Fibroblast of lung (primary cell): ENCODE data around the gene TNRC6C. TPM values are rescaled to one million over a fixed set of nuclear protein-coding genes. Genes with fewer than 3 reads are reported as not detected.

Source experiments
- DNase-seq, 2 donors: peaks; one replicate each; pipeline versions ENCODE4 v3.0.0 to v3.0.0-alpha.2; 2010; ENCODE audit warnings: low read depth in 2 of 2
- H2AFZ ChIP-seq: 2 replicates; pipeline ENCODE4 v1.5.1; 2012; ENCODE audit warnings: low read length, control low read depth, inconsistent platforms
- H3K27ac ChIP-seq: 2 replicates; pipeline ENCODE4 v1.5.1; 2011; ENCODE audit warnings: low read length, control low read depth; ENCODE audit not compliant: insufficient read depth
- H3K27me3 ChIP-seq: 2 replicates; pipeline ENCODE4 v1.5.1; 2011; ENCODE audit warnings: mild to moderate bottlenecking, low read length; ENCODE audit not compliant: control insufficient read depth, insufficient read depth
- H3K36me3 ChIP-seq: 2 replicates; pipeline ENCODE4 v1.5.1; 2011; ENCODE audit warnings: low read length; ENCODE audit not compliant: control insufficient read depth, insufficient read depth
- H3K4me1 ChIP-seq: 2 replicates; pipeline ENCODE4 v1.5.1; 2011; ENCODE audit warnings: low read length; ENCODE audit not compliant: control insufficient read depth, insufficient read depth; ENCODE audit errors: extremely low read depth
- H3K4me2 ChIP-seq: 2 replicates; pipeline ENCODE4 v1.5.1; 2011; ENCODE audit warnings: low read length, control low read depth; ENCODE audit not compliant: insufficient read depth; ENCODE audit errors: extremely low read depth
- H3K4me3 ChIP-seq, 4 experiments: fragments of 200-600 bp in 1 of 4; sonication (generic) in 1 of 4; replicated peaks in 1 of 4; 2 replicates each; pipeline ENCODE4 v1.5.1; 2011 to 2016; ENCODE audit warnings: low read length in 4 of 4, low read depth in 3 of 4, mild to moderate bottlenecking in 3 of 4, control low read depth in 2 of 4, inconsistent platforms in 1 of 4, mixed read lengths in 1 of 4; ENCODE audit not compliant: insufficient read depth in 1 of 4; ENCODE audit errors: control extremely low read depth in 1 of 4
- H3K79me2 ChIP-seq: 2 replicates; pipeline ENCODE4 v1.5.1; 2012; ENCODE audit warnings: mild to moderate bottlenecking, low read length, inconsistent platforms; ENCODE audit not compliant: control insufficient read depth, insufficient read depth
- H3K9ac ChIP-seq: 2 replicates; pipeline ENCODE4 v1.5.1; 2011; ENCODE audit warnings: mild to moderate bottlenecking, low read length, control low read depth; ENCODE audit not compliant: insufficient read depth
- H3K9me3 ChIP-seq: 2 replicates; pipeline ENCODE4 v1.5.1; 2012; ENCODE audit warnings: low read depth, low read length; ENCODE audit not compliant: control insufficient read depth, insufficient read depth
- H4K20me1 ChIP-seq: 2 replicates; pipeline ENCODE4 v1.5.1; 2011; ENCODE audit warnings: low read length; ENCODE audit not compliant: control insufficient read depth, insufficient read depth; ENCODE audit errors: extremely low read depth
- EZH2 ChIP-seq: IDR thresholded peaks from 2 replicates; pipeline ENCODE4 v1.5.1; 2012; ENCODE audit warnings: low read length, control low read depth, mild to moderate bottlenecking; ENCODE audit errors: missing control alignments
- polyA plus RNA-seq, 2 donors: library from polyadenylated mRNA; depleted of rRNA in 1 of 2; stranded (reverse) in 1 of 2; unstranded in 1 of 2; fragments of >200 nt; gene quantifications; 2 replicates each; pipeline ENCODE4 v1.2.1, GENCODE V29; 2011 to 2012; ENCODE audit warnings: missing spikeins in 1 of 2
- total RNA-seq: library from RNA; depleted of rRNA; stranded (reverse); fragments of >200 nt; gene quantifications from 2 replicates; pipeline ENCODE4 v1.2.1, GENCODE V29; 2014
- TF ChIP-seq, protein P1 (sequence below), 2 donors: IDR thresholded peaks in 1 of 2; conservative IDR thresholded peaks in 1 of 2; 1 replicate in 1 of 2; 2 replicates in 1 of 2; pipeline ENCODE4 v1.5.1; 2011 to 2012; ENCODE audit warnings: low read length in 2 of 2, control low read depth in 1 of 2, inconsistent platforms in 1 of 2, low read depth in 1 of 2, mild to moderate bottlenecking in 1 of 2

Gene TNRC6C
- total and polyA plus RNA-seq, 2 donors (not counting 1 experiment from before 2014, with no cell fraction given) = 2.1 to 4.6 TPM

DNA sequence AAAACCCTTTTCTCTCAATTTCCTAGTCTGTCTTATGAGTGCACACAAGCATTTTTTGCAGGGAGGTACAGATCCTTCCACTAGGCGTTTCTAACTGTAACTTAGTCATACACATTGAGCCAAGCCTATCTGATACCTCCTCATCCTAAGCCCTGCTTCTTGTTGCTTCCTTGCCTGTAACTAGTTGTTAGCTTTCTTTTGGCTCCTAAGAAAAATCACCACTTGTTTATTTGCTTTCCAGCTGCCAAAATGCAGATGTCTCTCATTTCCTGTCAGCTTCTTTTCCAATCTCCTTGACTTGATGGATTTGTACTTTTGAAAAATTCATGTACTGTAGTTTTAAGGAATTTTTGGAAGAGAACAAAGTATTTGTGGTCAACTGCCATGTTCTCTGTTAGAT lies 73.7 kb downstream of the TNRC6C start:
- Histone ChIP-seq H3K36me3 (no peaks in the 10 kb centered on the region), H3K4me1 (peaks cover 5% of the 10 kb centered on the region), H3K9ac (no peak overlapping the region), H3K27me3 (no peaks in the 10 kb centered on the region), H3K4me2 (peak overlapping the region; percentile 68), H3K79me2 (no peaks in the 10 kb centered on the region), H4K20me1 (no peaks in the 10 kb centered on the region), H3K27ac (peak overlapping the region; percentile 65), H2AFZ (no peak overlapping the region), H3K9me3 (no peaks in the 10 kb centered on the region), H3K4me3 (no peak overlapping the region)
- TF ChIP-seq, protein P1, sequence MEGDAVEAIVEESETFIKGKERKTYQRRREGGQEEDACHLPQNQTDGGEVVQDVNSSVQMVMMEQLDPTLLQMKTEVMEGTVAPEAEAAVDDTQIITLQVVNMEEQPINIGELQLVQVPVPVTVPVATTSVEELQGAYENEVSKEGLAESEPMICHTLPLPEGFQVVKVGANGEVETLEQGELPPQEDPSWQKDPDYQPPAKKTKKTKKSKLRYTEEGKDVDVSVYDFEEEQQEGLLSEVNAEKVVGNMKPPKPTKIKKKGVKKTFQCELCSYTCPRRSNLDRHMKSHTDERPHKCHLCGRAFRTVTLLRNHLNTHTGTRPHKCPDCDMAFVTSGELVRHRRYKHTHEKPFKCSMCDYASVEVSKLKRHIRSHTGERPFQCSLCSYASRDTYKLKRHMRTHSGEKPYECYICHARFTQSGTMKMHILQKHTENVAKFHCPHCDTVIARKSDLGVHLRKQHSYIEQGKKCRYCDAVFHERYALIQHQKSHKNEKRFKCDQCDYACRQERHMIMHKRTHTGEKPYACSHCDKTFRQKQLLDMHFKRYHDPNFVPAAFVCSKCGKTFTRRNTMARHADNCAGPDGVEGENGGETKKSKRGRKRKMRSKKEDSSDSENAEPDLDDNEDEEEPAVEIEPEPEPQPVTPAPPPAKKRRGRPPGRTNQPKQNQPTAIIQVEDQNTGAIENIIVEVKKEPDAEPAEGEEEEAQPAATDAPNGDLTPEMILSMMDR (conservative IDR thresholded peaks at IDR 0.05 in 1 of 2, IDR thresholded peaks at IDR 0.05 in 1 of 2; ENCODE audit: low read depth in 1 of 2, low read length in 2 of 2) = peak in 1 of 2 donors; percentile 21
- TF ChIP-seq EZH2 = no peak
- peak; percentile 52 to 70 for DNase-seq

- Histone ChIP-seq H3K9me3 (no peaks in the 10 kb centered on the region), H3K4me2 (no peak overlapping the region), H3K79me2 (no peaks in the 10 kb centered on the region), H3K4me3 (no peak overlapping the region), H3K9ac (no peak overlapping the region), H3K36me3 (no peaks in the 10 kb centered on the region), H3K27me3 (no peaks in the 10 kb centered on the region), H4K20me1 (no peaks in the 10 kb centered on the region), H3K4me1 (peaks cover 5% of the 10 kb centered on the region), H2AFZ (no peak overlapping the region), H3K27ac (peak overlapping the region; percentile 47)
- DNase-seq = peak in 1 of 2 donors; percentile 41
- TF ChIP-seq, protein P1 (conservative IDR thresholded peaks at IDR 0.05 in 1 of 2, IDR thresholded peaks at IDR 0.05 in 1 of 2; ENCODE audit: low read depth in 1 of 2, low read length in 2 of 2) = no peak
- TF ChIP-seq EZH2 = no peak
Measured at GRCh38 chr17:78034429-78035091, 76.1 kb downstream of the TNRC6C start.

DNA sequence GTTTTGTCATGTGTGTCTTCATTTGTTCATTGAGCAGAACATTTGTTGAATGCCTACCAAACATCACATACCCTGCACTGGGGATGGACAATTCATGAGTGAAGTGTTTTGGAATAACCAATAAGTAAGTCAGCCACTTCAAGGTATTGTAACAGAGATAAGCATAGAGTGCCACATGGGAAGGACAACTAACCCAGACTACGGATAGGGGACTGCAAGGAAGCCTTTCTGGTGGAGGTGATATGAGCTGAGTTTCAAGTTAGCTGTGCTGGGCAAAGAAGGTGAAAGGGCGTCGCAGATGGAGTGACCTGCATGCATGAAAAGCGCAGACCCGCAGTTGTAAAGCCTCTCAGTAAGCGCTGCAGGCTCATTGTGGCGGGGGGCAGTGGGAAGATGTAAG lies 78.8 kb downstream of the TNRC6C start:
- Histone ChIP-seq H3K9me3 (no peaks in the 10 kb centered on the region), H2AFZ (no peak overlapping the region), H4K20me1 (no peaks in the 10 kb centered on the region), H3K27ac (no peak overlapping the region), H3K4me2 (no peak overlapping the region), H3K9ac (no peak overlapping the region), H3K4me1 (peaks cover 2% of the 10 kb centered on the region), H3K36me3 (no peaks in the 10 kb centered on the region), H3K79me2 (no peaks in the 10 kb centered on the region), H3K4me3 (no peak overlapping the region), H3K27me3 (no peaks in the 10 kb centered on the region)
- no peak for DNase-seq
- TF ChIP-seq EZH2 = no peak
- TF ChIP-seq, protein P1 (conservative IDR thresholded peaks at IDR 0.05 in 1 of 2, IDR thresholded peaks at IDR 0.05 in 1 of 2; ENCODE audit: low read depth in 1 of 2, low read length in 2 of 2) = no peak
